Choroid plexus epithelial cell (primary cell): Measurements from ENCODE around the gene SCD5.

ENCODE experiments used
- DNase-seq: peaks from one replicate; pipeline ENCODE4 v3.0.0-alpha.2; 2010; ENCODE audit warnings: low read depth
- H3K4me3 ChIP-seq: 2 replicates; pipeline ENCODE4 v1.5.1; 2011; ENCODE audit warnings: low read depth, mild to moderate bottlenecking, control low read depth, low read length, moderate library complexity
- TF ChIP-seq, protein P1 (sequence below): conservative IDR thresholded peaks from 2 replicates; pipeline ENCODE4 v1.5.1; 2011; ENCODE audit warnings: low read depth, mild to moderate bottlenecking, control low read depth, inconsistent platforms, low read length, moderate library complexity

Gene SCD5

GRCh38 chr4:82648356-82648755 lies 150.2 kb downstream of the SCD5 start:
- TF ChIP-seq, protein P1, sequence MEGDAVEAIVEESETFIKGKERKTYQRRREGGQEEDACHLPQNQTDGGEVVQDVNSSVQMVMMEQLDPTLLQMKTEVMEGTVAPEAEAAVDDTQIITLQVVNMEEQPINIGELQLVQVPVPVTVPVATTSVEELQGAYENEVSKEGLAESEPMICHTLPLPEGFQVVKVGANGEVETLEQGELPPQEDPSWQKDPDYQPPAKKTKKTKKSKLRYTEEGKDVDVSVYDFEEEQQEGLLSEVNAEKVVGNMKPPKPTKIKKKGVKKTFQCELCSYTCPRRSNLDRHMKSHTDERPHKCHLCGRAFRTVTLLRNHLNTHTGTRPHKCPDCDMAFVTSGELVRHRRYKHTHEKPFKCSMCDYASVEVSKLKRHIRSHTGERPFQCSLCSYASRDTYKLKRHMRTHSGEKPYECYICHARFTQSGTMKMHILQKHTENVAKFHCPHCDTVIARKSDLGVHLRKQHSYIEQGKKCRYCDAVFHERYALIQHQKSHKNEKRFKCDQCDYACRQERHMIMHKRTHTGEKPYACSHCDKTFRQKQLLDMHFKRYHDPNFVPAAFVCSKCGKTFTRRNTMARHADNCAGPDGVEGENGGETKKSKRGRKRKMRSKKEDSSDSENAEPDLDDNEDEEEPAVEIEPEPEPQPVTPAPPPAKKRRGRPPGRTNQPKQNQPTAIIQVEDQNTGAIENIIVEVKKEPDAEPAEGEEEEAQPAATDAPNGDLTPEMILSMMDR, result no peak
- no peak overlapping the region for H3K4me3 ChIP-seq
- peak; percentile 13 for DNase-seq

GRCh38 chr4:82645936-82646565 lies 152.5 kb downstream of the SCD5 start:
- no peak overlapping the region for H3K4me3 ChIP-seq
- TF ChIP-seq, protein P1, result no peak
- DNase-seq, result no peak

- TF ChIP-seq, protein P1, result no peak
- no peak for DNase-seq
- no peak overlapping the region for H3K4me3 ChIP-seq
These were observed 153.9 kb downstream of the SCD5 start for GRCh38 chr4:82644734-82645126.

DNA sequence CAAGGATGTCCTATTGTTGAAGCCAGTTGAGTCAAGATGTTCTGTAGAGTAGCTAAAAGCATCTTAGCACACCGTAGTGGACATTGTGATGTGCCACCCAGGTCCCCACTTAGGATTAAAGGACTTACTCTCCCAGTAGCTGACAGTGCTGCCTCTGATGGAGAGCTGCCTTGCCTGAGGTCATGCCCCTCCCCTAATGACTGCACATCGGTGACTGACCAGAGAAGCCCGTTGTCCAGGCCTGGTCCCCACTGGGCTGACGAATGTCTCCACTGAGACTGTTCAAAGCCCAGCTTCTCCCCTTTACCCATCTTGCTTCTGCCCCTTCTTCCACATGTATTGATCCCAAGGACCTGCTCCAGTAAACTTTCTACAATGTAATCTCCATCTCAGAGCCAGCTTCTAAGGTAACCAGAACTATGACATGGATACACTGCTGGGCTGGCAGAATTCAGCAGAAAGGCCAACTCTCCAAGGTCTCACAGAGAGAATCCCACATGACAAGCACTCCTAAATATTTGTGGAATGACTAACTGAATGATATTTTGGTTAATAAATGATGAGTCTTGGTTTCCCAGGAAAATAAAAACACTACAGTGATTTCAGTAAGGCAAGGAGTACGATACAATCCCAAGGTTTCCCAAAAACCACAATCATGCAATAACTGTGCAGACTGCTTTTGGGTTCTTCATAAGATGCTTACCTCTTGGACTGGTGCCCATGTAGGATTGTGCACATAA lies 154.4 kb downstream of the SCD5 start:
- TF ChIP-seq, protein P1, result no peak
- H3K4me3 ChIP-seq, result no peak overlapping the region
- DNase-seq, result peak; percentile 28

DNA sequence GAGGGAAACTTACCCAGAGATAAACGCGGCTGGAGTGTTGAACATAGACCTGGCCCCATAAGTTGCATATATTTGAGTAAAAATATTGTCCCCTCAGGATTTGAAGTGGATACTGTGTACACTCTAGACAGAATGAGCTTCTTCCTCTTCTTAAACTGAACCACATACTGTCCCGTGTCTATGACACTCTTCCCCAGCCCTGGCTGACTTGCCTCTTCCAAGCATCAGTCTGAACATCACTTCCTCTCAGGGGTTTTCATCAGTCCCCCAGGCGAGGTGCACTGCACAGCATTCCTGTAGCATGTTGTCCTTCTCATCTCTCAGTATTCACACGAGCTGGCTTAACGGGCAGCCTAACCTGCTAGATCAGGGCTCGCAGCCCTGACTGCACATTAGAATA lies 156.3 kb downstream of the SCD5 start:
- no peak overlapping the region for H3K4me3 ChIP-seq
- DNase-seq, result no peak
- TF ChIP-seq, protein P1, result no peak

DNA sequence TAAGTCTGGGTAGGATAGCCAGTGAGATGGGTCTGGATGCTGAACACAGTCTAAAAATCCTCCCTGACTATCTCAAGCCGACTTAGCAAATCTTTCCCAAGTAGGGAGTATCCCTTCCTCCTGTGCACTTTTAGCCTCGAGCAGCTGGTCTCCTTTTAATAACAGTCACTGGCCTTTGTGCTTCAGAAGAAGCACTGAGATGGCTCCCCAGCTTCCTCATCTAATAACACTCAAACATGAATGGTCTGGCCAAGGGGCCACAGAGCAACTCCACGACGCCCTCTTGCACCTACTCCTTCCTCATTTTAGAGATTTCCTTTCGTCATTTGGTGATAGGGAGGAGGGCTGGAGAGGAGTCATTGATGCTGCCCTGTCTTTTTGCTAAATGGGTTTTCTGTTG lies 158.1 kb downstream of the SCD5 start:
- TF ChIP-seq, protein P1, result no peak
- no peak overlapping the region for H3K4me3 ChIP-seq
- no peak for DNase-seq

- DNase-seq, result no peak
- TF ChIP-seq, protein P1, result no peak
- H3K4me3 ChIP-seq, result no peak overlapping the region
These were observed 158.6 kb downstream of the SCD5 start for GRCh38 chr4:82639971-82640370.
